Memory B cell (primary cell): ENCODE measurements around the gene RGS10.

Experiments
- ATAC-seq: fragments of 150-1000 bp; cut with Tn5 transposase; 2 replicates; pipeline ENCODE4 v1.10.0; 2021; ENCODE audit warnings: low read depth, mild to moderate bottlenecking, moderate library complexity
- DNase-seq, 2 donors: peaks; one replicate each; pipeline ENCODE4 v3.0.0; 2022; ENCODE audit warnings: low spot score in 2 of 2
- H3K27ac Mint-ChIP-seq: one replicate; pipeline ENCODE4 v1.8.0; 2022; ENCODE audit warnings: mild to moderate bottlenecking, moderate library complexity, mixed read lengths
- H3K27me3 Mint-ChIP-seq: one replicate; pipeline ENCODE4 v1.8.0; 2022; ENCODE audit warnings: mixed read lengths
- H3K36me3 Mint-ChIP-seq: one replicate; pipeline ENCODE4 v1.8.0; 2022; ENCODE audit warnings: mild to moderate bottlenecking, mixed read lengths
- H3K4me1 Mint-ChIP-seq: one replicate; pipeline ENCODE4 v1.8.0; 2022; ENCODE audit warnings: mixed read lengths
- H3K4me3 Mint-ChIP-seq: one replicate; pipeline ENCODE4 v1.8.0; 2022; ENCODE audit warnings: mild to moderate bottlenecking, moderate library complexity, mixed read lengths
- H3K9me3 Mint-ChIP-seq: one replicate; pipeline ENCODE4 v1.8.0; 2022; ENCODE audit warnings: mixed read lengths

The RGS10 gene

GRCh38 chr10:119502209-119502608 lies 40.3 kb downstream of the RGS10 start:
- H3K4me3 Mint-ChIP-seq = peak overlapping the region; percentile 18
- H3K4me1 Mint-ChIP-seq = peaks cover 8% of the 10 kb centered on the region
- H3K27ac Mint-ChIP-seq = peak overlapping the region; percentile 29
- ATAC-seq = peak; percentile 52
- DNase-seq = no peak
- H3K9me3 Mint-ChIP-seq = no peaks in the 10 kb centered on the region
- H3K36me3 Mint-ChIP-seq = peaks cover 14% of the 10 kb centered on the region
- H3K27me3 Mint-ChIP-seq = no peaks in the 10 kb centered on the region

GRCh38 chr10:119501690-119502089 lies 40.8 kb downstream of the RGS10 start:
- Mint-ChIP-seq H3K9me3 (no peaks in the 10 kb centered on the region), H3K36me3 (peaks cover 9% of the 10 kb centered on the region), H3K4me1 (peaks cover 8% of the 10 kb centered on the region), H3K4me3 (no peak overlapping the region), H3K27me3 (no peaks in the 10 kb centered on the region), H3K27ac (no peak overlapping the region)
- DNase-seq (no peak), ATAC-seq (no peak)

- Mint-ChIP-seq H3K36me3 (peaks cover 9% of the 10 kb centered on the region), H3K27ac (no peak overlapping the region), H3K4me3 (no peak overlapping the region), H3K27me3 (no peaks in the 10 kb centered on the region), H3K4me1 (peaks cover 14% of the 10 kb centered on the region), H3K9me3 (no peaks in the 10 kb centered on the region)
- ATAC-seq (no peak), DNase-seq (no peak)
Observed at GRCh38 chr10:119500821-119501220, 41.7 kb downstream of the RGS10 start.

GRCh38 chr10:119500123-119500795 lies 42.3 kb downstream of the RGS10 start:
- H3K9me3 Mint-ChIP-seq = no peaks in the 10 kb centered on the region
- H3K4me3 Mint-ChIP-seq = no peak overlapping the region
- H3K27me3 Mint-ChIP-seq = no peaks in the 10 kb centered on the region
- no peak for ATAC-seq
- H3K36me3 Mint-ChIP-seq = peaks cover 9% of the 10 kb centered on the region
- no peak overlapping the region for H3K27ac Mint-ChIP-seq
- DNase-seq = no peak
- H3K4me1 Mint-ChIP-seq = peaks cover 14% of the 10 kb centered on the region

GRCh38 chr10:119499677-119500002 lies 42.9 kb downstream of the RGS10 start:
- no peak overlapping the region for H3K4me3 Mint-ChIP-seq
- H3K9me3 Mint-ChIP-seq = no peaks in the 10 kb centered on the region
- peaks cover 7% of the 10 kb centered on the region for H3K36me3 Mint-ChIP-seq
- no peak overlapping the region for H3K27ac Mint-ChIP-seq
- DNase-seq (no peak), ATAC-seq (no peak)
- H3K4me1 Mint-ChIP-seq = peaks cover 14% of the 10 kb centered on the region
- H3K27me3 Mint-ChIP-seq = no peaks in the 10 kb centered on the region

- peaks cover 14% of the 10 kb centered on the region for H3K4me1 Mint-ChIP-seq
- no peak overlapping the region for H3K27ac Mint-ChIP-seq
- peaks cover 3% of the 10 kb centered on the region for H3K36me3 Mint-ChIP-seq
- no peaks in the 10 kb centered on the region for H3K27me3 Mint-ChIP-seq
- no peak overlapping the region for H3K4me3 Mint-ChIP-seq
- DNase-seq = no peak
- no peak for ATAC-seq
- H3K9me3 Mint-ChIP-seq = no peaks in the 10 kb centered on the region
Observed at GRCh38 chr10:119498889-119499676, 43.4 kb downstream of the RGS10 start.

GRCh38 chr10:119497243-119497642 lies 45.3 kb downstream of the RGS10 start:
- no peaks in the 10 kb centered on the region for H3K27me3 Mint-ChIP-seq
- H3K9me3 Mint-ChIP-seq = no peaks in the 10 kb centered on the region
- DNase-seq = no peak
- no peak for ATAC-seq
- H3K36me3 Mint-ChIP-seq = peaks cover 3% of the 10 kb centered on the region
- H3K4me3 Mint-ChIP-seq = no peak overlapping the region
- peak overlapping the region; percentile 11 for H3K27ac Mint-ChIP-seq
- H3K4me1 Mint-ChIP-seq = peaks cover 11% of the 10 kb centered on the region

- DNase-seq (no peak), ATAC-seq (no peak)
- no peaks in the 10 kb centered on the region for H3K9me3 Mint-ChIP-seq
- H3K36me3 Mint-ChIP-seq = peaks cover 3% of the 10 kb centered on the region
- H3K4me1 Mint-ChIP-seq = peaks cover 6% of the 10 kb centered on the region
- H3K27me3 Mint-ChIP-seq = no peaks in the 10 kb centered on the region
- peak overlapping the region; percentile 11 for H3K27ac Mint-ChIP-seq
- no peak overlapping the region for H3K4me3 Mint-ChIP-seq
Observed at GRCh38 chr10:119496273-119496672, 46.2 kb downstream of the RGS10 start.

GRCh38 chr10:119495545-119495944 lies 47.0 kb downstream of the RGS10 start:
- no peak overlapping the region for H3K4me3 Mint-ChIP-seq

GRCh38 chr10:119495021-119495505 lies 47.5 kb downstream of the RGS10 start:
- peaks cover 3% of the 10 kb centered on the region for H3K36me3 Mint-ChIP-seq
- H3K4me3 Mint-ChIP-seq = no peak overlapping the region
- no peak for ATAC-seq
- H3K9me3 Mint-ChIP-seq = no peaks in the 10 kb centered on the region
- H3K27me3 Mint-ChIP-seq = no peaks in the 10 kb centered on the region
- peak overlapping the region; percentile 64 for H3K27ac Mint-ChIP-seq
- no peak for DNase-seq
- H3K4me1 Mint-ChIP-seq = peaks cover 6% of the 10 kb centered on the region

More at GRCh38 chr10:119495545-119495944, 47.0 kb downstream of the RGS10 start:
- H3K36me3 Mint-ChIP-seq = peaks cover 3% of the 10 kb centered on the region
- no peaks in the 10 kb centered on the region for H3K27me3 Mint-ChIP-seq
- no peaks in the 10 kb centered on the region for H3K9me3 Mint-ChIP-seq
- H3K4me1 Mint-ChIP-seq = peaks cover 6% of the 10 kb centered on the region
- DNase-seq = no peak
- no peak for ATAC-seq
- H3K27ac Mint-ChIP-seq = no peak overlapping the region

- Mint-ChIP-seq H3K27ac (peak overlapping the region; percentile 64), H3K4me1 (peaks cover 6% of the 10 kb centered on the region), H3K36me3 (peaks cover 3% of the 10 kb centered on the region), H3K4me3 (no peak overlapping the region), H3K9me3 (no peaks in the 10 kb centered on the region), H3K27me3 (no peaks in the 10 kb centered on the region)
- no peak for DNase-seq
- no peak for ATAC-seq
Observed at GRCh38 chr10:119494236-119495020, 48.1 kb downstream of the RGS10 start.

- Mint-ChIP-seq H3K27me3 (no peaks in the 10 kb centered on the region), H3K4me3 (no peak overlapping the region), H3K27ac (no peak overlapping the region), H3K36me3 (no peaks in the 10 kb centered on the region), H3K4me1 (peaks cover 6% of the 10 kb centered on the region), H3K9me3 (no peaks in the 10 kb centered on the region)
- ATAC-seq (no peak), DNase-seq (no peak)
Observed at GRCh38 chr10:119493155-119493554, 49.4 kb downstream of the RGS10 start.

- DNase-seq (no peak), ATAC-seq (no peak)
- Mint-ChIP-seq H3K4me1 (peaks cover 6% of the 10 kb centered on the region), H3K4me3 (no peak overlapping the region), H3K36me3 (no peaks in the 10 kb centered on the region), H3K27ac (no peak overlapping the region), H3K27me3 (no peaks in the 10 kb centered on the region), H3K9me3 (no peaks in the 10 kb centered on the region)
Observed at GRCh38 chr10:119491966-119492757, 50.4 kb downstream of the RGS10 start.
